ENCODE measurements around the gene TMEM254. TPM values are rescaled to one million over a fixed set of nuclear protein-coding genes. Genes with fewer than 3 reads are reported as not detected.
"Not testable (repeated sequence)": the region's sequence is repeated elsewhere in the genome, so short reads cannot be mapped to it uniquely, and the experiment has no call there.

The TMEM254 gene, protein sequence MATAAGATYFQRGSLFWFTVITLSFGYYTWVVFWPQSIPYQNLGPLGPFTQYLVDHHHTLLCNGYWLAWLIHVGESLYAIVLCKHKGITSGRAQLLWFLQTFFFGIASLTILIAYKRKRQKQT
- total RNA-seq (21.1 TPM), polyA plus RNA-seq (ENCODE audit: insufficient read depth, low read depth, low replicate concordance) (29.5 TPM)
- long read RNA-seq, donor 1, transcript TMEM254-205 (4 exons, 2,042 nt): major isoform, 21 of 24 reads
- long read RNA-seq, donor 1, partial matches to known transcripts: 0 of 24 reads
- long read RNA-seq, donor 1, other reads (novel, unspliced or antisense): 0 of 24 reads
- long read RNA-seq, donor 2, partial matches to known transcripts: 33 of 43 reads
- long read RNA-seq, donor 2, other reads (novel, unspliced or antisense): 0 of 43 reads
- long read RNA-seq, donor 3, transcript TMEM254-205 (4 exons, 2,042 nt): major isoform, 21 of 27 reads
- long read RNA-seq, donor 3, partial matches to known transcripts: 0 of 27 reads
- long read RNA-seq, donor 3, other reads (novel, unspliced or antisense): 0 of 27 reads
- long read RNA-seq, donor 4, transcript TMEM254-205 (4 exons, 2,042 nt): major isoform, 12 of 20 reads
- long read RNA-seq, donor 4, partial matches to known transcripts: 0 of 20 reads
- long read RNA-seq, donor 4, other reads (novel, unspliced or antisense): 0 of 20 reads
- long read RNA-seq, donor 5, partial matches to known transcripts: 0 of 1 reads
- long read RNA-seq, donor 5, other reads (novel, unspliced or antisense): 0 of 1 reads
- long read RNA-seq, donor 6, transcript TMEM254-205 (4 exons, 2,042 nt): major isoform, 20 of 32 reads
- long read RNA-seq, donor 6, partial matches to known transcripts: 0 of 32 reads
- long read RNA-seq, donor 6, other reads (novel, unspliced or antisense): 0 of 32 reads
- long read RNA-seq, donor 7, transcript TMEM254-205 (4 exons, 2,042 nt): major isoform, 9 of 31 reads
- long read RNA-seq, donor 7, transcript TMEM254-209 (4 exons, 1,963 nt): minor isoform, 6 of 31 reads
- long read RNA-seq, donor 7, partial matches to known transcripts: 1 of 31 reads
- long read RNA-seq, donor 7, other reads (novel, unspliced or antisense): 10 of 31 reads
- long read RNA-seq, donor 8, transcript TMEM254-205 (4 exons, 2,042 nt): major isoform, 15 of 50 reads
- long read RNA-seq, donor 8, partial matches to known transcripts: 31 of 50 reads
- long read RNA-seq, donor 8, other reads (novel, unspliced or antisense): 0 of 50 reads
- long read RNA-seq, donor 9, transcript TMEM254-205 (4 exons, 2,042 nt): major isoform, 7 of 9 reads
- long read RNA-seq, donor 9, partial matches to known transcripts: 0 of 9 reads
- long read RNA-seq, donor 9, other reads (novel, unspliced or antisense): 0 of 9 reads
- long read RNA-seq, donor 10, transcript TMEM254-205 (4 exons, 2,042 nt): major isoform, 6 of 13 reads
- long read RNA-seq, donor 10, partial matches to known transcripts: 0 of 13 reads
- long read RNA-seq, donor 10, other reads (novel, unspliced or antisense): 0 of 13 reads

DNA sequence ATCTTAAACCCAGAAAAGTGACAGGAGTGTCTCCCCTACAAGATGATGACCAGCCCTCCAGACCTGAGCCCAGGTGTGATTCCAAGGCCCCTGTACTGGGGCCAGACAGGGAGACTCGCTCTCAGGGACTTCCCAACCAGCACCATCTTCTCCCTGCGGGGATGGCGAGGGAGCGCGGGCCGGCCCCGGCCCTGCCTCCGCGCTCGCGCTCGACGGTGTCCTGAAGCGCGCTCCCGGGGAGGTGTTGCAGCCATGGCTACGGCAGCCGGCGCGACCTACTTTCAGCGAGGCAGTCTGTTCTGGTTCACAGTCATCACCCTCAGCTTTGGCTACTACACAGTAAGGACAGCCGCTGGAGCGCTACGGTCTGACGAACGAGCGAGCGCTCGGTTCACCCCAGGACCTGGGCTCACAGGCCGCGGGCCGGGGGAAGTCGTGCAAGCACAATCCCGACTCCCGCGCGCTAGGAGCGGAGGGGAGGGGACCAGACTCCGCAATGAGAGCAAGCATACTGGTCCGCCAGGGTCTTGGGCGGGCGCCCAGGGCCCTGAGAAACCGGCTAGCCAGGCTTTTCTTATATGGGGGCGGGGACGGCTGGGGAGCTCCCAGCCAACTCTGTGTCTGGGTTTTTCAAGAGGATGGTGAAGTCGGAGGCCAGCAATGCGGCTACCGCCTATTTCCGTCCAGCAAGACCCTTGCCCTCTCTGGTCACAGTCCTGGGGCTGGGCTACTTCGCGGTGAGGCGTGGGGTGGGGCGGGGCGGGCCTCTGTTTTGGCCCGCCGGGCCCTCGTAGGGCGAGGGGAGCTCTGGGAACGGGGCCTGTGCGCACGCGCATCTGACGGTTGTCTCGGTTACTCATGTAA is at the start of gene TMEM254:
Gene TMEM254, plus strand, starts transcription at position 218 of the 864 bp plus-strand sequence. Its CDS starts 35 bp downstream, at position 253.
- Histone ChIP-seq H3K4me3 (ENCODE audit: low read length in 3 of 3) (peak within 1 kb of the TSS; percentile 91 to 99 (median 91)), H3K4me1 (ENCODE audit: control insufficient read depth in 2 of 3, insufficient read depth in 2 of 3, low read depth in 1 of 3, low read length in 3 of 3) (peaks cover 0 to 4% (median 0%) of the 10 kb centered on the region in 3 donors), H3K36me3 (ENCODE audit: control insufficient read depth in 2 of 3, insufficient read depth in 3 of 3, low read length in 3 of 3) (no peaks in the 10 kb centered on the region), H3K9ac (ENCODE audit: low read length in 3 of 3) (peak within 1 kb of the TSS; percentile 95 to 96 (median 95)), H3K9me3 (ENCODE audit: control insufficient read depth in 2 of 3, insufficient read depth in 1 of 3, low read length in 3 of 3) (no peaks in the 10 kb centered on the region), H3K27me3 (ENCODE audit: control insufficient read depth, insufficient read depth, low read length) (no peaks in the 10 kb centered on the region), H3K27ac (ENCODE audit: low read depth in 2 of 2, low read length in 2 of 2) (peak within 1 kb of the TSS; percentile 88 to 97)
- no peak for FAIRE-seq
- intact Hi-C loops (cut with DNase I): no loop called here
- DNase-seq: peak; percentile 95 to 97 (median 97)
- TF ChIP-seq, protein P1, sequence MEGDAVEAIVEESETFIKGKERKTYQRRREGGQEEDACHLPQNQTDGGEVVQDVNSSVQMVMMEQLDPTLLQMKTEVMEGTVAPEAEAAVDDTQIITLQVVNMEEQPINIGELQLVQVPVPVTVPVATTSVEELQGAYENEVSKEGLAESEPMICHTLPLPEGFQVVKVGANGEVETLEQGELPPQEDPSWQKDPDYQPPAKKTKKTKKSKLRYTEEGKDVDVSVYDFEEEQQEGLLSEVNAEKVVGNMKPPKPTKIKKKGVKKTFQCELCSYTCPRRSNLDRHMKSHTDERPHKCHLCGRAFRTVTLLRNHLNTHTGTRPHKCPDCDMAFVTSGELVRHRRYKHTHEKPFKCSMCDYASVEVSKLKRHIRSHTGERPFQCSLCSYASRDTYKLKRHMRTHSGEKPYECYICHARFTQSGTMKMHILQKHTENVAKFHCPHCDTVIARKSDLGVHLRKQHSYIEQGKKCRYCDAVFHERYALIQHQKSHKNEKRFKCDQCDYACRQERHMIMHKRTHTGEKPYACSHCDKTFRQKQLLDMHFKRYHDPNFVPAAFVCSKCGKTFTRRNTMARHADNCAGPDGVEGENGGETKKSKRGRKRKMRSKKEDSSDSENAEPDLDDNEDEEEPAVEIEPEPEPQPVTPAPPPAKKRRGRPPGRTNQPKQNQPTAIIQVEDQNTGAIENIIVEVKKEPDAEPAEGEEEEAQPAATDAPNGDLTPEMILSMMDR (IDR thresholded peaks at IDR 0.05; ENCODE audit: borderline replicate concordance, extremely low read depth, insufficient read depth): no peak

DNA sequence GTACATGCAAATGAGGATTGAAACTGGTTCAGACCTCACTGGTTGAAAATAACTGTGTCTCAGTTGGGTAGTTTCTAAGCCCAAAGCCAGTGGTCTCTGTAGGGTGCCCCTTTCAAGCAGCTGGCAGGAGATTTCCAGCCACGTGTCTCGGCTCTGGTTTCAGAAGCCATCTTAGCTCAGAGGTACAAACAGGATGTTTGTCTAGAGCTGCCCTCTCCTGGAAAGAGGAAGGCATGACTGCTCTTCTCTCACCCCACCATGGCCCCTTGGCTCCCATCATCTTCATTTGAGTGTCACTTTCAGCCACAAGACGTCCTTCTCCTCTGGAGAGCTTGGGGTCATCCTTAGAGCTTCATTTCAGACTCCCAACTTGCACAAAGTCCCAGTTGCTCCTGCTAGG is 49.3 kb upstream of the TMEM254 start:
- peak in 3 of 5 donors; percentile 29 to 52 (median 44) for DNase-seq
- TF ChIP-seq, protein P1 (IDR thresholded peaks at IDR 0.05; ENCODE audit: borderline replicate concordance, extremely low read depth, insufficient read depth): peak; percentile 2
- intact Hi-C loops (cut with DNase I); FAIRE-seq; H3K4me1 ChIP-seq (ENCODE audit: control insufficient read depth in 2 of 3, insufficient read depth in 2 of 3, low read depth in 1 of 3, low read length in 3 of 3); H3K27ac ChIP-seq (ENCODE audit: low read depth in 2 of 2, low read length in 2 of 2); H3K9me3 ChIP-seq (ENCODE audit: control insufficient read depth in 2 of 3, insufficient read depth in 1 of 3, low read length in 3 of 3); H3K4me3 ChIP-seq (ENCODE audit: low read length in 3 of 3); H3K36me3 ChIP-seq (ENCODE audit: control insufficient read depth in 2 of 3, insufficient read depth in 3 of 3, low read length in 3 of 3); H3K9ac ChIP-seq (ENCODE audit: low read length in 3 of 3); H3K27me3 ChIP-seq (ENCODE audit: control insufficient read depth, insufficient read depth, low read length): not testable (repeated sequence)

DNA sequence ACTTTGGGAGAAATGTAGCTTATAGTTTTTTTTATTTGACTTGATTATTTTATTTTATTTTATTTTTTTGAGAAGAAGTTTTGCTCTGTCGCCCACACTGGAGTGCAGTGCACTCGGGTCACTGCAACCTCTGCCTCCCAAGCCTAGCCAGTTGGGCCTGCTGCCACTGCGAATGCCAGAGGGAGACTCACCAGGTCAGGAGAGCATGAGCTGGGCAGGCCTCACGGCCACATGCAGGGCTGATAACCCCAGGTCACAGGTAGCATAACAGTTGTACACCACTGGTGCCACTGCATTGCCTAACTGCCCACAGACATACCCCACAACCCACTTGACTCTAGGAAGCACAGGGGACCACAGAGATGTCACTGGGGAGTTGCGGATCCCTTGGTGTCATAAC is 48.6 kb upstream of the TMEM254 start:
- intact Hi-C loops (cut with DNase I); FAIRE-seq; DNase-seq: not testable (repeated sequence)

More for the DNA sequence above, 48.6 kb upstream of the TMEM254 start:
- H3K4me1 ChIP-seq (ENCODE audit: control insufficient read depth in 2 of 3, insufficient read depth in 2 of 3, low read depth in 1 of 3, low read length in 3 of 3); H3K27ac ChIP-seq (ENCODE audit: low read depth in 2 of 2, low read length in 2 of 2); H3K9me3 ChIP-seq (ENCODE audit: control insufficient read depth in 2 of 3, insufficient read depth in 1 of 3, low read length in 3 of 3); H3K27me3 ChIP-seq (ENCODE audit: control insufficient read depth, insufficient read depth, low read length); H3K36me3 ChIP-seq (ENCODE audit: control insufficient read depth in 2 of 3, insufficient read depth in 3 of 3, low read length in 3 of 3); H3K9ac ChIP-seq (ENCODE audit: low read length in 3 of 3); H3K4me3 ChIP-seq (ENCODE audit: low read length in 3 of 3): not testable (repeated sequence)
